ENCODE data around the gene PSMD1.
A peak's percentile ranks its signal among the peaks of the same experiment; 100 is the strongest.

The PSMD1 gene

DNA sequence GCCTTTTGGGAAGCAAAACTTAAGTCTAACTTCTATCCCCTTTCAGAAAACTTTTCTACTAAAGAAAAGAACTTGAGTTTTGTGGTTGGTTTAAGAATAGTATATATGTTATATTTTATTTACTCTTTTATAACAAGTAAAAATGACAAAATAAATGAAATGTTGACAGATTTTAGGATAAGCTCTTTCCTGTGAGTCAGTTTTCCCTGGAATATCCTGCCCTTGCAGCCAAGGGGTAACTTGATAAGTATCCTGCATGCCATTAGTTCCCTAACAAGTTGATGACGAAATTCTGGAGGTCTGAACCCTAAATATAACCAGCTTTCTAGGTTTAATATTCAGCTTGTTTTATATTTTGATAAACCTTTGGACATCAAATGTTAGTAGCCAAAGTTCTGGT is 75.5 kb downstream of the PSMD1 start:
- H3K79me2 ChIP-seq (ENCODE audit: control insufficient read depth, low read length), result peaks cover 5% of the 10 kb centered on the region; the same call in 1 of the 2 replicates
- H3K4me1 ChIP-seq (ENCODE audit: control insufficient read depth, low read length), result peaks cover 18% of the 10 kb centered on the region
- no peaks in the 10 kb centered on the region for H4K20me1 ChIP-seq (ENCODE audit: control insufficient read depth, insufficient read depth, low read depth, low read length)
- no peaks in the 10 kb centered on the region for H3K36me3 ChIP-seq (ENCODE audit: control insufficient read depth, low read length)
- H3K4me2 ChIP-seq (ENCODE audit: low read length), result no peak overlapping the region
- H3K9me2 ChIP-seq (replicated peaks; ENCODE audit: control insufficient read depth, low read length), result no peaks in the 10 kb centered on the region
- TF ChIP-seq EZH2phosphoT487 (IDR thresholded peaks at IDR 0.05; ENCODE audit: borderline replicate concordance, low read length), result no peak
- TF ChIP-seq, protein P1, sequence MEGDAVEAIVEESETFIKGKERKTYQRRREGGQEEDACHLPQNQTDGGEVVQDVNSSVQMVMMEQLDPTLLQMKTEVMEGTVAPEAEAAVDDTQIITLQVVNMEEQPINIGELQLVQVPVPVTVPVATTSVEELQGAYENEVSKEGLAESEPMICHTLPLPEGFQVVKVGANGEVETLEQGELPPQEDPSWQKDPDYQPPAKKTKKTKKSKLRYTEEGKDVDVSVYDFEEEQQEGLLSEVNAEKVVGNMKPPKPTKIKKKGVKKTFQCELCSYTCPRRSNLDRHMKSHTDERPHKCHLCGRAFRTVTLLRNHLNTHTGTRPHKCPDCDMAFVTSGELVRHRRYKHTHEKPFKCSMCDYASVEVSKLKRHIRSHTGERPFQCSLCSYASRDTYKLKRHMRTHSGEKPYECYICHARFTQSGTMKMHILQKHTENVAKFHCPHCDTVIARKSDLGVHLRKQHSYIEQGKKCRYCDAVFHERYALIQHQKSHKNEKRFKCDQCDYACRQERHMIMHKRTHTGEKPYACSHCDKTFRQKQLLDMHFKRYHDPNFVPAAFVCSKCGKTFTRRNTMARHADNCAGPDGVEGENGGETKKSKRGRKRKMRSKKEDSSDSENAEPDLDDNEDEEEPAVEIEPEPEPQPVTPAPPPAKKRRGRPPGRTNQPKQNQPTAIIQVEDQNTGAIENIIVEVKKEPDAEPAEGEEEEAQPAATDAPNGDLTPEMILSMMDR (IDR thresholded peaks at IDR 0.05; ENCODE audit: low read depth, low read length, poor library complexity, severe bottlenecking), result no peak
- H3F3A ChIP-seq (ENCODE audit: control insufficient read depth, insufficient read depth), result peaks cover 6% of the 10 kb centered on the region
- H3K27me3 ChIP-seq (ENCODE audit: control insufficient read depth, low read length), result no peaks in the 10 kb centered on the region
- H3K4me3 ChIP-seq (ENCODE audit: low read length), result no peak overlapping the region
- no peaks in the 10 kb centered on the region for H3K9me3 ChIP-seq (ENCODE audit: control insufficient read depth, insufficient read depth, low read length)
- H3K27ac ChIP-seq (ENCODE audit: low read depth, low read length), result no peak overlapping the region

DNA sequence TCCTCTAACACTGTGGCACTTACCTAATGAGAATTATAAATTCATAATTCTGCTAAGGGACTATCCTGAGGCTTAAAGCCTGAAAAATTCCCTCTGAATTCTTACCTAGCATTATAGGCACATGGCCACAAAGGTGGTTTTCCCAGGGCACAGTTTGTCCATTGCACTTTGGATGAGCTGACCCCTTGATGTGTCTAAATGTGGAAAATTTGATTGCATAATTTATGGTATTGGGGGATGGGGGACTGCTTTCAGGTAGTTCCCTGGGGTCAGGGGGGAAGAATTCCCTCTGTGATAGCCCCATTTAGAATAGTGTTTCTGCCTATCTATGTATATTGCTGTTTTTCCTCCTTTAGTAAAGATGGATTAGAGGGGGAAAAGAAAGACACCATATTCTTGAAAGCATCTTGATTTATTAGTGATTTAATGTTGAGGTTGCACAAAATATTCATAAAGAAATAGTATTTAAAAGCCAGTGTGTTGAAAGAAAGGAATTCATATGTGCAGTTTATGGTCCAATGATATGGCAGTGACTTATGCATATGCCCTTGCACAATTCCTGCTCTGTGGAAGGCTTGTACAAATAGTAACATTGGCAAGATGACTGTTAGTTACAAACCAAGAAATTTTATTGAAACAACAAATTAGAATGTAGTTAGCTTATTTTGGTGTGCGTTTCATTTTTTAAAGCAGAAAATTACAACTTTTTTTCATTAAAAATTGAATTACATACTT is 76.9 kb downstream of the PSMD1 start:
- peaks cover 5% of the 10 kb centered on the region; the same call in 1 of the 2 replicates for H3K79me2 ChIP-seq (ENCODE audit: control insufficient read depth, low read length)
- no peak overlapping the region for H3K4me2 ChIP-seq (ENCODE audit: low read length)
- no peaks in the 10 kb centered on the region for H3K36me3 ChIP-seq (ENCODE audit: control insufficient read depth, low read length)
- H3K4me1 ChIP-seq (ENCODE audit: control insufficient read depth, low read length), result peaks cover 18% of the 10 kb centered on the region
- no peak for TF ChIP-seq EZH2phosphoT487 (IDR thresholded peaks at IDR 0.05; ENCODE audit: borderline replicate concordance, low read length)
- TF ChIP-seq, protein P1 (IDR thresholded peaks at IDR 0.05; ENCODE audit: low read depth, low read length, poor library complexity, severe bottlenecking), result no peak
- no peak overlapping the region for H3K4me3 ChIP-seq (ENCODE audit: low read length)
- H3F3A ChIP-seq (ENCODE audit: control insufficient read depth, insufficient read depth), result peaks cover 6% of the 10 kb centered on the region
- H3K9me2 ChIP-seq (replicated peaks; ENCODE audit: control insufficient read depth, low read length), result no peaks in the 10 kb centered on the region
- H3K27ac ChIP-seq (ENCODE audit: low read depth, low read length), result no peak overlapping the region
- H4K20me1 ChIP-seq (ENCODE audit: control insufficient read depth, insufficient read depth, low read depth, low read length), result no peaks in the 10 kb centered on the region
- no peaks in the 10 kb centered on the region for H3K9me3 ChIP-seq (ENCODE audit: control insufficient read depth, insufficient read depth, low read length)
- no peaks in the 10 kb centered on the region for H3K27me3 ChIP-seq (ENCODE audit: control insufficient read depth, low read length)

DNA sequence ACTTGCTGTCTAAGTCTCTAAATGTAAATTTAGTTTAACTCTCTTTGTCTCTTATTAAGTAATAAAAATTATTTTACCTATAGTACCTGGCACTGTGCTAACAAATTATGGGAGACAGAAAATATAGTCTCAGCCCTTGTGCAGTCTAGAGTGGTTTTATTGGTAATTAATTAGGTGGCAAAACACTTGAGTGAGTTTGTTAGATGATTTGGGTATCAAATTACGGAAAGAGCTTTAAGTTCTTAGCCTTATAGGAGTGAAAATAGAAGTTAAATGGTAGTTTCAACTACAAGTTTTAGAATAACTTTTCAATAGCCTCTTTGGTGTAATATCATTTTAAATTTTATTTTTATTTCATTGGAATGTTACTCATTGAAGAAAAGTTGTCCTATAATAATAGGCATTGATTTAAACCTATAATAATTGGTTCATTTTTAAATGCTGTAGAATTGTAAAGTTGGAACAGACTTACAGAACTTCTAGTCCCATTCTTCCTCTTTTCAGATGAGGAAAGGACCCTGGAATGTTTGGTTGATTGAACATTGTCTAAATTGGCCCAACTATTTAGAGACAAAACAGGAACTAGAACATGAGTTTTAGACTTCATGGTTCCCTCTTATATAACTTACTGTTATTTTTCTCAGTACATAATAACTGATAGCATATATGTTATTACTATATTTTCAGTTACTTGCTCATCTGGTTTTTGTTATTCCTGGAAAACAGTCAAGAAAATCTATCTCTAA is 78.4 kb downstream of the PSMD1 start:
- no peaks in the 10 kb centered on the region for H4K20me1 ChIP-seq (ENCODE audit: control insufficient read depth, insufficient read depth, low read depth, low read length)
- peak overlapping the region; percentile 13 for H3K4me2 ChIP-seq (ENCODE audit: low read length)
- no peaks in the 10 kb centered on the region for H3K9me2 ChIP-seq (replicated peaks; ENCODE audit: control insufficient read depth, low read length)
- no peaks in the 10 kb centered on the region for H3K27me3 ChIP-seq (ENCODE audit: control insufficient read depth, low read length)
- H3F3A ChIP-seq (ENCODE audit: control insufficient read depth, insufficient read depth), result peaks cover 6% of the 10 kb centered on the region
- TF ChIP-seq EZH2phosphoT487 (IDR thresholded peaks at IDR 0.05; ENCODE audit: borderline replicate concordance, low read length), result no peak
- TF ChIP-seq, protein P1 (IDR thresholded peaks at IDR 0.05; ENCODE audit: low read depth, low read length, poor library complexity, severe bottlenecking), result no peak
- H3K27ac ChIP-seq (ENCODE audit: low read depth, low read length), result no peak overlapping the region
- H3K36me3 ChIP-seq (ENCODE audit: control insufficient read depth, low read length), result peaks cover 4% of the 10 kb centered on the region
- H3K79me2 ChIP-seq (ENCODE audit: control insufficient read depth, low read length), result peaks cover 5% of the 10 kb centered on the region; the same call in 1 of the 2 replicates
- peaks cover 18% of the 10 kb centered on the region for H3K4me1 ChIP-seq (ENCODE audit: control insufficient read depth, low read length)
- H3K4me3 ChIP-seq (ENCODE audit: low read length), result no peak overlapping the region
- H3K9me3 ChIP-seq (ENCODE audit: control insufficient read depth, insufficient read depth, low read length), result no peaks in the 10 kb centered on the region
